Amniotic stem cell (primary cell): ENCODE data around the gene FSIP1.

Experiments
- DNase-seq: peaks from one replicate; lab custom pipeline; 2025; lab: John Stamatoyannopoulos, UW

FSIP1 gene

DNA sequence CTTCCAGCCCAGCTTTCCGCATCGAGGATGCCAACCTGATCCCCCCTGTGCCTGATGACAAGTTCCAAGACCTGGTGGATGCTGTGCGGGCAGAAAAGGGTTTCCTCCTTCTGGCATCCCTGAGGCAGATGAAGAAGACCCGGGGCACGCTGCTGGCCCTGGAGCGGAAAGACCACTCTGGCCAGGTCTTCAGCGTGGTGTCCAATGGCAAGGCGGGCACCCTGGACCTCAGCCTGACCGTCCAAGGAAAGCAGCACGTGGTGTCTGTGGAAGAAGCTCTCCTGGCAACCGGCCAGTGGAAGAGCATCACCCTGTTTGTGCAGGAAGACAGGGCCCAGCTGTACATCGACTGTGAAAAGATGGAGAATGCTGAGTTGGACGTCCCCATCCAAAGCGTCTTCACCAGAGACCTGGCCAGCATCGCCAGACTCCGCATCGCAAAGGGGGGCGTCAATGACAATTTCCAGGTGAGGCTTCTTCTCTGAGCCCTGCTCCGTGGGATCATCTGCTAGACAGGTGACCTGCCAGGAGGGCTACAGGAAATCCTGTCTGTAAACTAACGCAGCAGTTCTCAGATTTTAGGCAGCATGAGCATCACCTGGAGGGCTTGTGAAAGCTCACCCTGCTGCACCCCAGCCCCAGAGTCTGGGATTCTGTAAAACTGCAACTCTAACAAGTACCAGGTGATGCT is 200.2 kb downstream of the FSIP1 start:
- no peak for DNase-seq

DNA sequence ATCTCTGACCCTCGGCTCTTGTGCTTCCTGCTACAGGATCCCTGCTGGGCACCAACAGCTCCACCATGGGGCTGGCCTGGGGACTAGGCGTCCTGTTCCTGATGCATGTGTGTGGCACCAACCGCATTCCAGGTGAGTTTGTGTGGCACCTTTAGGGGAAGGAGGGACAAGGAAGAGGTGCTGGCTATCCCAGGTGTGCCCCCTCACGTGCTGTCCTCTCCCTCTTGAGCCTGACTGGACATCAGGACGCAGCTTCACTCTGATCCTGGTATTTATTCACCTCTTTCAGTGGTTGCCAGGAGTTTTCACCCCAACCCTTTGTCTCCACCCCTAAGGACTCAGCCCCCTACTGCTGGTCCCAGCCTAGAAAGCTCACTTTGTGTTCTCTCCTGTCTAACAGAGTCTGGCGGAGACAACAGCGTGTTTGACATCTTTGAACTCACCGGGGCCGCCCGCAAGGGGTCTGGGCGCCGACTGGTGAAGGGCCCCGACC is 200.8 kb downstream of the FSIP1 start:
- peak; percentile 76 for DNase-seq

DNA sequence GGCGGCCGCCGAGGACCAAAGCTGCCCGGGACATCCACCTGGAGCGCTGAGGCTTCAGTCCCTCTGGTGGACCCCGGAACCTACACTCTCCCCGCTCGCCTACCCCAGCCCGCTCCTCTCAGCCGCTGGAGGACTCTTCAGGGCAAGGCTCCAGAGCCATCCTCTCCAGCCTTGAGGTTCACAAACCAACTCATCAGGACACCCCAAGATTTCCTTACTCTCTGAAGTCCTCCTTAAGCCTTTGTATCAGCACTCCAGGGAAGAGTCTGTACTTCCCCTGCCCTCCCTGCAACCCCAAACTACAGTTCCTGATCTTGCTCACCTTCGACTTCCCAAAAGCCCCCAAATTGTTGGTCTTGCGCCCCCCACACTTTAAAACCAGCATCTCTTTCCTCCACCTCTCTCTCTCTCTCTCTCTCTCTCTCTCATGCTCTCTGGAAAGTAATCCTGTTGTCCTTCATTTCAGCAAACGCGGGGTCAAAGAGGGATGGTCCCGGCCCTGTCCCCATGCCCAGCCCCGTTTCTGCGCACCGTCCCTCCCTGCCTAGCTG is 201.3 kb downstream of the FSIP1 start:
- DNase-seq = no peak

DNA sequence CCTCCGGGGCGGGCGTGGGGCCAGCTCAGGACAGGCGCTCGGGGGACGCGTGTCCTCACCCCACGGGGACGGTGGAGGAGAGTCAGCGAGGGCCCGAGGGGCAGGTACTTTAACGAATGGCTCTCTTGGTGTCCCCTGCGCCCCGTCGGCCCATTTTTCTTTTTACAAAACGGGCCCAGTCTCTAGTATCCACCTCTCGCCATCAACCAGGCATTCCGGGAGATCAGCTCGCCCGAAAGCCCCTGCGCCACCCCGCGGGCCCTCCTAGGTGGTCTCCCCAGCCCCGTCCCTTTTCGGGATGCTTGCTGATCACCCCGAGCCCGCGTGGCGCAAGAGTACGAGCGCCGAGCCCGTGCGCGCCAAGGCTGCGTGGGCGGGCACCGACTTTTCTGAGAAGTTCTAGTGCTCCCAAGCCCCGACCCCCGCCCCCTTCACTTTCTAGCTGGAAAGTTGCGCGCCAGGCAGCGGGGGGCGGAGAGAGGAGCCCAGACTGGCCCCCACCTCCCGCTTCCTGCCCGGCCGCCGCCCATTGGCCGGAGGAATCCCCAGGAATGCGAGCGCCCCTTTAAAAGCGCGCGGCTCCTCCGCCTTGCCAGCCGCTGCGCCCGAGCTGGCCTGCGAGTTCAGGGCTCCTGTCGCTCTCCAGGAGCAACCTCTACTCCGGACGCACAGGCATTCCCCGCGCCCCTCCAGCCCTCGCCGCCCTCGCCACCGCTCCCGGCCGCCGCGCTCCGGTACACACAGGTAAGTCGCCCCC is 202.0 kb downstream of the FSIP1 start, which contains the start of gene THBS1:
Gene THBS1, plus strand, starts transcription at position 595 of the 757 bp plus-strand sequence. CDS start 779 bp downstream, outside the sequence.
- DNase-seq = peak; percentile 91

DNA sequence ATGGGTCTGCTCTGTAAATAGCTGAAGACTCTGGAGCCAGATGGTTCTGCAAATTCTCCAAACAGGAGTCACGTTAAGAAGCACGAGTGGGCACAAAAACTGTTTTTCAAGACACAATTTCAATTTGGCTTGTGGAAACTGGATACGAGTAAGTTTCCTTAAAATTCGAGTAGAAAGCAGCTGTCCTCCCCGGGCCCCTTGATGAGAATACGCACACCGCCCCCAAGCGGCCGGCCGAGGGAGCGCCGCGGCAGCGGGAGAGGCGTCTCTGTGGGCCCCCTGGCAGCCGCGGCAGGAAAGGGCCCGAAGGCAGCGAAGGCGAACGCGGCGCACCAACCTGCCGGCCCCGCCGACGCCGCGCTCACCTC is 202.5 kb downstream of the FSIP1 start:
- peak; percentile 89 for DNase-seq

DNA sequence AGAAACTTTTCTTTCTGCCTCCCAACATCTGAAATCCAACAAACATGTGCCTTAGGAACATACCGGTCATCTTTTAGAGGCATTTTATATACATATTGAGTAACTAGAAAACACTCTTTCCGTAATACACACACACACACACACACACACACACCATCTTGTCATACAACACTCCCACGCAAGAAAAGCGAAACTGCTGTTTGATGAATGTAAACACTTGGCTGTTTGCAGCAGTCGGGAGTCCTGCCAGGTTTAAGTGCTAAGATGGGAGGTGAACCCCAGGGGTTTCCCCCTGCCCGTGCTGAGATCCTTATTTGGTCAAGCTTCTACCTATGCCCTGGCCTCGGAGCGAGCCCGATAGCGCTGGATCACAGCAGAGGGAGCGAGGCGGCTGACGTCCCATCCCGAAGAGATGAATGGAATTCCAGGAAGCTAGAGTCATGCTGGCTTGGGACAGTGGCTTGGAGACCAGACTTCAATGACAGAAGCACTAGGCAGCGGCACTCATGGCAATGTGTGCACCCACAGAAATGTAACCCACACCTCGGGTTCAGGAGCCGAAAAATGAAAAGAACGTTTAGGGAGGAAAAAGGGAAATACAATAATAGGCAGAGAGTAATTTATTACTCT is 203.0 kb downstream of the FSIP1 start:
- DNase-seq = no peak

DNA sequence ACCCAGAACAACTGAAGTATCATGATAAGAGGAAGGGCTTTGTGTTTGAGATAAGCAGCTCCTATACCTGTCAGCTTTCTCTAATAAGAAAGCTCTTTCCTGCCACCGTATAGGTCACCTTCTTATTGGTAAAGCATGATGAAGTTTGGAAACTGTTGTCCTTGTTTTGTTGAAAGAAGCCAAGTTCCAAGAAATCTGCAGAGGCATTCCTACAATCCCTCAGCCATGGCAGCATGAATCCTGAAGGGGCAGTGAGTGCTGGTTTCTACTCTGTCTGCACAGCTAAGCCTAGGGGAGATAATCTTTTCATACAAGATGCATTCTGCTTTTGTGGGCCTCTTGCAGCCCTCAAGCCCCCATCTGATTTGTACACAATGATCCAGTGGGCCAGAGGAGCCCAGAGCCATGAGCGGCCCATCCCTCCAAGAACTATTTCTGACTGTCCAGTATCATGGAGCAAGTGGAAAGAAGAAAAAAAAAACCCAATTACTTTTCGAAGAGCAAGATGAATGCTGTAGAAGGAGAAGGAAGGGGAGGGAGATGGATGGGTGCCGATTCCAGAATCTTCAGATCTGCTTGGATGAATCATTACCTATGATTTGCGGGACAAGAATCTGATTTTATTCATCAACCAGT is 203.7 kb downstream of the FSIP1 start:
- no peak for DNase-seq

DNA sequence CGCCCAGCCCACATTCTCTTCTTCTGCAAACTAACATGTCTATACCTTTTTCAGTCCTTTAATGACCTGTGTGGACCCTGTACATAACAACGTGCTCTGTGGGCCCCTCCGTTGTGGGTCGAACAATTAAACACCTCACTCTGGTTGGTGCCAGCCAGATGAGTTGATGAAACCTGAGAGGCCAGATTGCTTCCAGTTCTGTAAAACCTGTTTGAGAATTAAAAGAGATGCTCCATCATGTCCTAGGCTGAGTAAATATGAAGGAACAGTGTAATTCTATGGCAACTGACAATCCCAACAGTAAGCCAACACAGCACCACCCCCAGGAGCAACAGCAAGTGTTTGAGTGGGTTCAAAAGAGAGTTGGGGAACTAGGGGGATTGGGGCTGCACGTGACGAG is 207.5 kb downstream of the FSIP1 start:
- no peak for DNase-seq

DNA sequence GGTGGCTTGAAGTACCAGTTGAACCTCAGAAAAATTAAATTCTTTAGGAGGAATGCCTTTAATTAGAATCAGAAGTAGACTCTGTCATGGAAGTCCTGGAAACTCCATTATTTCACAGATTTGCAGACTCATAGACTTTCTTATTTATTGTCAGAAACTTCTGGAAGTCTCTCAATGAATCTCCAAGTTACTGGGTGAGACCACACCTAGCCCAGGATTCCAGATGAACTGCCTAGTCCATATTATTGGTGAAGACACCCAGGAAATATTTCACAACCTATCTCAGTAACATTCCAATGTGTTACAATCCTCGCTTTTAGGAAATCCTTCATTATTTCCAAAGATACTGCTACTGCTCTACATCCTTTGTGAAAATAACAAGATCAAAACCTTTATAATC is 208.2 kb downstream of the FSIP1 start:
- no peak for DNase-seq

DNA sequence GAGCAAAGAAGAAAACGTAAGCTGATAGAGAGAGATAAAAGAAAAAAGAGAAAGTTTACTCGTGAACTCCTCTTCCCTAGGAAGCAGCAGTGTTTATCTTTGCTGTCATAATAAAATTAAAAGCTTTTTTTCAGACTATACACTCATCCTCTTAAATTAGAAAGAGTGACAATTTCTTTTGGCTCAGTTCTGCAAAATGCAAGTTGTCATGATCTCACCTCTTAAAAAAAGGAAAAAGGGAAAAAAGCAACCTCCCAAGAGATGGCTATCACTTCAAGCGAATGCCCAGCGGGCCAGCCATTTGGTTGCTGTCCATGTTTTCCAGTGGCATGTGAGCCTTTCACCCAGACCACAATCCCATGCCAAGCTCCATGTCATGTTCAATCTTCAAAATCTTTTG is 208.8 kb downstream of the FSIP1 start:
- no peak for DNase-seq

DNA sequence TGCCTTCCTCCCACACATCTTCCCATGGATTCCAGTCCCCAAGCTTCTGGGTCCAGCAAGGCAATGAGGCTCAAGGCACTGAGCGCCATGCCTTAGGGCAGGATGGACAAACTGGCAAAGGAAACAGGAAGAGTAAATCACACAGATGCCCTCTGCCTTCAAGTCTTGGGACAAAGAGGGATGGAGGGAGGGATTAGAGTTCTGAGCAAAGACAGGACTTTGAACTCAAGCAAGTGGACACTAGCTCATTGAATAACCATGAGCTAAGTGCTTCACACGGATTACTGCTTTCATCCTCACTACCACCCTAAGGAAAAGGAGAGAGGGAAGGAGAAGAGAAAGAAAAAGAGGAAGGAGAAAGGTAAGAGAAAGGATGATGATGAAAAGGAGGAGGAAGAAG is 209.4 kb downstream of the FSIP1 start:
- no peak for DNase-seq

DNA sequence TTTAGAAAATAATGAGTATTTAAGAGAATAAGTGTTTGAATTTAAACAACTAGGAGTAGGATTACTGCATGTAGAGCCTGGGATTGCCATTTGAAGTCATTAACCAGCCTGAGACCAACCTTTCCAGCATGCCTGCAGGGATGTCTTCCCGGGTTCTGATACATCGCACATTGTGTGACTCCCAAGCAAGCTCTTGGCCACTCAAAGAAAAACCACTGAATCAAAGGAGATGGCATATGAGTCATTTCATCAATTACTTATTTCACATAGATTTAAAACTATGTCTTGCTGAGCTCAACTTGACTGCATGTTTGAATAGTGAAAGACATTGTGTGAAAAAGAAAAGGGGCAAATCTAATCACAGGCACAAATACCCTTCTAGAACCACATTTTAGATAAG is 216.8 kb downstream of the FSIP1 start:
- no peak for DNase-seq

DNA sequence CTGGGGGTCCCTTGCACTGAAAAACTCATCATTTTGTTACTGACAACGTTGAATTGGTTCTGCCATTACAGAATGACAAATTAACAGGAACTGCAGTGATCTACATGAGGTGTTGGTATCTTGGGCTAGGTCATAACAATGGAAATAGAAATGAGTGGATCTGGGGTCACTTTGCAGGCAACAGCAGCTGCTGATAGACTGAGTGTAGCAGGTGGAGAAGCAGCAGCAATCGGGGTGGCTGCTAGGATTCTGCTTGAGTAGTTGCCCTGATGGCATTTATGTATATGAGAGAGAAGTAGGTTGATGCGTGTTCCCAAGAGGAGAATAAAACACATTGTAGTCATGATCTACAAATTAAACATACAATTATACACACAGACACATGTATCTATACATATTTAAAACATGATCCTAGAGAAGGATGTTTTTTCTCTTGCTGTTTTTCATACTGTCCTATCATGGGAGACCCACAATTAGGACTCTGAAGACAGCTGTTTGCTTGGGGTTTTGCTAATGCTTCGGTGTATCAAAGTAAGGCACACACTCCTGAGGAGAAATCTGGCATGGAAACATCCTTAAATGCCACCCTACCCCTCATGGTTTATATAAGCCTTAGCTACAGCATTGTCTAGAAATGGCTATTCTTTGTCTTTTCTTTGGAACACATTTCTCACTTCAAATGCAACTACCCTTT is 217.5 kb downstream of the FSIP1 start:
- DNase-seq = no peak

DNA sequence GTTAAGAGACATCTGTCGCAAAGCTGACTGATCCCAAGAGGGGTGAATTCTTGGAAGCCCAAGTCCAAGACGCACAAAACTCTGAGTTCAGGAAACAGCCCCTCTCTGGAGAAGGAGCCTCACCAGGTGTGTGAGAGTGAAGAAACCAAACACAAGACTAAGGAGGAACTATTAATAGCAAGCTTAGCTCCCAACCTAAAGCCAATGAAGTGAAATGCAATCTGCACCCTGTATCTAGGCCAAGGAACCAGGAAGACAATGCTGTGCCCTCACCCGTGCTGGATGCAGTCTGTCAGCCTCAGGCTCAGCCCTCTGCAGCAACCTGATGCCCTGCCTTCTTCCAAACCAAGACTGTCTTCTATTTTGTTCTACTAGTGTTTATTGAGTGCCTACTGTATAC is 224.2 kb downstream of the FSIP1 start:
- no peak for DNase-seq

DNA sequence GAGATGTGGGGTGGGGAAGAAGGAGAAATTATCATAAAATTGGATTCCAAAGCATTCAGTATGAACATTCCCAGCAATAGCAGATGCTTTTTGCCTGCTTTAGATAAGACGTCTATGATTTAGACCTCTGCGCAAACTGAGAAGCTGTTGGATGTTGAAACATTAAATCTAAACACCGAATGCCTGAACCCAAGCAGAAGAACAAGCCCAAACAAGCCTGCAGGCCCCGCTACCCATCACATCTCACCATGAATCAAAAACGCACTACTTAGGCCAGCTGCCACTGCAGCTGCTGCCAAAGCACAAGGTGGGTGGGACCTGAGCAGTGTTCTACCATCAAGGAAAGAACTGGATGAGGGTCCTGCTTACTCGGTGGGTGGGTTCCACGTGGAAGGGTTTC is 226.2 kb downstream of the FSIP1 start:
- DNase-seq = no peak

DNA sequence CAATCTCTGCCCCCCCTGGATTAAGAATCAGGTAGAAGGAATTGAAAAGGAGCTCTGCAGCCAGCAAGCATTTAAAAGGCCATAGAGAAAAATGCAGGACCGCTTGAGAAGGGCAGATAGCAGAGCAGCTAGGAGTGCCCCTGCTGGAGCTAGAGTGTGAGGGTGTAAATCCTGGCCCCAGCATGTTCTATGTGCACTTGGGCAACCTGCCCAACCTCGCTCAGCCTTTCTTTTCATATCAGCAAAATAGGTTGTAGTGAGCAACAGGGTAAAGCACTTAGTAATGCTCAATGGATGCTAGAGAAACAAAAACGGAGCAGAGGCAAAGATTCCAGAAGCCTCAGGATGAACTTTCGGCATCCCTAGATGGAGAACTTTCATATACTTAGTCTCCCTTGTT is 226.8 kb downstream of the FSIP1 start:
- no peak for DNase-seq

DNA sequence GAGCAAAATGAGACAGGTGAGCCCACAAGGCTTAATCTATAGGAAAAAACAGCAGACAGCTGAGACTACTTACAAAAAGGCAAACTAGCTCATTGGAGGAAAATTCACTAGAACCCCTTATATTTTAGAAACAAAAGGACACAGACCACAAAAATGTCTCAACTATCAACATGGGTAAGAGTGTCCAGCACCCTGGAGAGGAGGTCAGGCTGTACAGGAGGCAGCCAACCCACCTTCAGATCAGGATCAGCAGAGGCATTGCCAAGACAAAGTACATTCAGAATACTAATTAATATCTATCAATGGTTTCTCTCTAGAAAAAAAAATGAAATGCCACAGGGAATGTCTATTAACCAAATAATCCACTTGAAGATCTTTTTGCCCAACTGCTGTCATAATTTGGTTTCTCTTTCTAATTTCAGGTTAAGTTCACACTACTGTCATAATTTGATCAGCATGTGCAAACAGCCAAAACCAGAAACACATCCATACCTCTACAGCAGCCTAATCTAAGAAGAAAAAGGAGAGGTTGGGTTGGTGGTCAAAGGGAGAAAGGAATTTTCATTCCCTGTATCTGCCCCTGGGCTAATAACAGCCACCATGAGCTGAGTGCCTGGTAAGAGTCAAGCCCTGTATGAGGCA is 227.8 kb downstream of the FSIP1 start:
- DNase-seq = no peak

DNA sequence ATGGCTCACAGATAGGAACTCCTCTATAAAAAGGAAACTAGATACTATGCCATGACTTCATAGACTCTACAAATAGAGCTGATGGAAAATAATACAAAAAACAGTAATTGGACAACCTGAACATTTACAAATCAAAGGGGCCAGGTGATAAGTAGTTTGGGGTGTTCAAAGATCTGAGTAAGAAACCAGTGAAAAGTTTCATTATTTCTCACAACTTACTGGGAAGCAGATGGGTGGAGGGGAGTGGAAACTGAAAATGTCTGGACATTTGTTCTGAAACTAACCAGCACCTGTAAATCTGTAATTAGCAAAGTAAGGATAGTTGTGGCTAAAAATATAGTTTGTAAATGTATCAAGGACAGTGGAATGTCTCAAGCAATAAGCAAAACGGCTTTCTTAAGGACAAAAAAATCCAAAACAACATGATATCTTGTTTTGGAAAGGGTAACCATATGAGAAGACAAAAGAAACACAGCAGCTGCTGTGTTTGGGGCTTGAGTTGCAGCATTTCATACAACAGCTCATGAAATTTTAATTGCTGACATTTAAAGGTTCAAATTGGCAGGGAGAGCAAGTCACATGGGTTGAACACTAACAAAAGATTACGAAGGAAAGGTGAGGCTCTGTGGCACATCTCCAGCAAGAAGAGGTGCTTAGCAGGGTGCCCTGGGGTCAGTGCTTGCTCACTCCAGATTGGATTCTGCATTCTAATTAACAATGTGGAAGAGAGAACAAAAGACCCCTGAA is 228.5 kb downstream of the FSIP1 start:
- DNase-seq = no peak

DNA sequence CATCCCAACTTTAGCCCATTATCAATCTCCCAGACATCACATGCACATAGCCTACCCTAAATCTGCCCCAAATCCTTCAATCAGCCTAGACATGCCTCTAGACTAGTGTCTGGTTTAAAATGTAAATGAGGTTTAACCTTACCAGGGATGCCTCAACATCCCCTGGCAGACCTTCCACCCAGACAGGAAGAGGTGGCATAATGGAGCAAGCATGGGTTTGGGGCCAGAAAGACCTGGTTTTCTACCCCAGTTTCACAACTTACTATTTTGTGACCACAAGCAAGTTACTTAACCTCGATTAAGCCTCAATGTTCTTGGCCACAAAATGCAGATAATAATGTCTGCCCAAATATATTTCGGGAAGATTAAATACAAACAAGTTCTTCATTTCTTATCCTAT is 230.1 kb downstream of the FSIP1 start:
- DNase-seq = no peak

DNA sequence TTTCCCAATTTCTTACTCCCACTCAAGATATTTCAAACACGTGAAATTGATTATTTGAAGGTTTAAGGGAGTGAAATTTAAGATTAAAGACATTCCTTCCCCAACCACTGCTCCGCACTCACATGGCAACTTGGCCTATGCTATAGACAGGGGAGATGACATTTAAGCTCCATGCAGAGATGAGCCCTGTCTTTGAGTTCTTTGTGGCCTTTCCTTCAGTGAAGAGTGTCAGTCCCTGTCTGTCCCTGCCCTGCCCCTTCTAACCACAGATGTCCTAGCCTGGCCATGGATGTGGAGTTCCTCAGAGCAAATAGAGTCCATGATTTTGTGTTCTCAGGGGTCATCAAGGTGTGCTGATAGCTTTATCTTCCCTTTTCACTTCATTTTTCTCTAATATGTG is 231.2 kb downstream of the FSIP1 start:
- no peak for DNase-seq
